WERI-Rb-1 (cell line): ENCODE results near the gene AQP5.

Experiments
- DNase-seq: peaks from one replicate; pipeline ENCODE4 v3.0.0-alpha.2; 2020
- H3K27ac ChIP-seq: fragments of 250-450 bp; sonication (Bioruptor Pico); 2 replicates; pipeline ENCODE4 v1.5.1; 2020; ENCODE audit warnings: mild to moderate bottlenecking, moderate library complexity
- H3K27me3 ChIP-seq: fragments of 250-450 bp; sonication (Bioruptor Pico); 2 replicates; pipeline ENCODE4 v1.5.1; 2021; ENCODE audit warnings: mild to moderate bottlenecking, low read depth, moderate library complexity; ENCODE audit not compliant: insufficient read depth, severe bottlenecking
- H3K36me3 ChIP-seq: fragments of 250-450 bp; sonication (Bioruptor Pico); 2 replicates; pipeline ENCODE4 v1.5.1; 2020; ENCODE audit warnings: mild to moderate bottlenecking, moderate library complexity
- H3K4me3 ChIP-seq: 2 replicates; pipeline ENCODE4 v1.5.1; 2011; ENCODE audit warnings: low read depth, mild to moderate bottlenecking, control low read depth, low read length
- H3K9me3 ChIP-seq: fragments of 250-450 bp; sonication (Bioruptor Pico); 2 replicates; pipeline ENCODE4 v1.5.1; 2021; ENCODE audit warnings: mild to moderate bottlenecking, moderate library complexity; ENCODE audit not compliant: severe bottlenecking
- CTCF ChIP-seq: IDR thresholded peaks from 2 replicates; pipeline ENCODE4 v1.5.1; 2011; ENCODE audit warnings: low read depth, mild to moderate bottlenecking, control low read depth, inconsistent platforms, low read length

The AQP5 gene

GRCh38 chr12:49948866-49949845 lies 12.5 kb upstream of the AQP5 start:
- no peak for TF ChIP-seq CTCF
- no peak overlapping the region for H3K4me3 ChIP-seq
- no peak overlapping the region for H3K27ac ChIP-seq
- H3K9me3 ChIP-seq: no peaks in the 10 kb centered on the region
- H3K36me3 ChIP-seq: no peaks in the 10 kb centered on the region
- no peaks in the 10 kb centered on the region for H3K27me3 ChIP-seq
- DNase-seq: no peak

GRCh38 chr12:49949866-49950265 lies 11.8 kb upstream of the AQP5 start:
- Histone ChIP-seq H3K36me3 (no peaks in the 10 kb centered on the region), H3K4me3 (no peak overlapping the region), H3K9me3 (no peaks in the 10 kb centered on the region), H3K27me3 (no peaks in the 10 kb centered on the region), H3K27ac (no peak overlapping the region)
- no peak for TF ChIP-seq CTCF
- no peak for DNase-seq

GRCh38 chr12:49950273-49951251 lies 11.1 kb upstream of the AQP5 start, which contains the start of gene AQP2:
Gene AQP2, plus strand, starts transcription at chr12:49950737. Its CDS starts 94 bp downstream, at chr12:49950831.
- Histone ChIP-seq H3K4me3 (no peak within 1 kb of the TSS), H3K9me3 (no peaks in the 10 kb centered on the region), H3K27me3 (no peaks in the 10 kb centered on the region), H3K36me3 (no peaks in the 10 kb centered on the region), H3K27ac (no peak within 1 kb of the TSS)
- no peak for TF ChIP-seq CTCF
- no peak for DNase-seq

- no peak overlapping the region for H3K27ac ChIP-seq
- TF ChIP-seq CTCF: no peak
- H3K36me3 ChIP-seq: no peaks in the 10 kb centered on the region
- no peak overlapping the region for H3K4me3 ChIP-seq
- H3K9me3 ChIP-seq: no peaks in the 10 kb centered on the region
- H3K27me3 ChIP-seq: no peaks in the 10 kb centered on the region
- DNase-seq: no peak
Measured at GRCh38 chr12:49951411-49952240, 10.0 kb upstream of the AQP5 start.

- DNase-seq: no peak
Measured at GRCh38 chr12:49952391-49953055, 9.1 kb upstream of the AQP5 start.

More at GRCh38 chr12:49952391-49953055, 9.1 kb upstream of the AQP5 start:
- Histone ChIP-seq H3K4me3 (no peak overlapping the region), H3K27me3 (no peaks in the 10 kb centered on the region), H3K36me3 (no peaks in the 10 kb centered on the region), H3K9me3 (no peaks in the 10 kb centered on the region), H3K27ac (no peak overlapping the region)
- no peak for TF ChIP-seq CTCF
